Vein endothelial cell (primary cell): ENCODE data around the gene CCDC150. TPM values are rescaled to one million over a fixed set of nuclear protein-coding genes. Genes with fewer than 3 reads are reported as not detected.

Source experiments
- small RNA-seq: library from RNA; depleted of rRNA; stranded (forward); fragments of <200 nt; gene quantifications from one replicate; pipeline ENCODE3, GENCODE V24; 2012
- total RNA-seq: library from RNA; depleted of rRNA; stranded (reverse); fragments of >200 nt; gene quantifications from 2 replicates; pipeline ENCODE4 v1.2.3, GENCODE V29; 2012

CCDC150 gene
- 6.2 and 10.3 TPM in 2 replicates for total RNA-seq

GRCh38 chr2:196639180-196640030, at the start of gene CCDC150:
TSS of gene CCDC150 (plus strand) at chr2:196639715. CDS start at chr2:196639767, 52 bp downstream.

DNA sequence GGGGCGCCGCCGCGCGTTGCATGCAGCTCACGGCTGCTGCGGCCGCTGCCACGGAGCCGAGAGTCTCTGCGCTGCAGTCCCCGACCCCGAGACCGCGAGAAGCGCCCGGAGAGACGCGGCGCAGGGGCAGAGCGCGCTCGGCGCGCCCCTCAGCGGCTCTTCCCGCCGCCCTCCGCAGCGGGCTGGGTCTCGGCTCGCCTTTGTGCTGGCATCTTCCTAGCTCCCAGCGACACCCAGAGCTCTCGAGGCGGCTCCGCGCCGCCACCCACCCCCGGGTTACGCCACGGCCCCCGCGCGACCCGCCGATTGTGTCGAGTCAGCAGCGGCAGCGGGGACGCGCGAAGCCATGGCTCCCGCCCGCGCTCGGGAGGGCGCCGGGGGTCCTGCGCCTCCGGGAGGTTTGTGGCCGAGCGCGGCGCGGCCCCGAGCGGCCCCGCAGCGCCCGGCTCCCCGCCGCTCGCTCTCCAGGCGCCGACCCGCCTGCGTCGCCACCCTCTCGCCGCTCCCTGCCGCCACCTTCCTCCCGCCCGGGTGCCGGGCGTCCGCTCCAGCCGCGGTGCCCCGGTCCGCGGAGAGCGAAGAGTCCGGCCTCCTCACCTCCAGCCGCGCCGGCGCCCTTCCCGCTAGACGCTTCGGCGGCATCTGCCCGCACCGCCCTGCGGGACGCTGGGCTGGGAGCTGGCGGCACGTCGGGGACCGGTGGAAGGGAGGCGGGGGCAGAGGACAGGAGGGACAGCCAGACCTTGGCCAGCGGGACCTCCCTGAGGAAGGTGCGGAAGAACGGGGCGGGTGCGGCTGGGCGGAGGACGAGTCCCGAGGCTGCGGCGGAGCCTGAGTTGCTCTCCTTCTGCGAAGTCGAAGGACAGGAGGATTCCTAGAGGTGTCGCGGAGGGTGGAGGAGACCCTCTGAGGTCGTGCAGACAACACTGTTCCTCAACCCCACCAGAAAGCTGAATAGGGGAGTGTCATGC, 46.3 kb upstream of the CCDC150 start, which contains the start of gene HECW2:
HECW2 (minus strand) TSS at position 644 of the 971 bp plus-strand sequence.

Small RNAs within 50 kb of the gene (small RNA-seq; reads per million reads assigned to genes)
- gene RF00424, result 0.21 reads per million

Other genes starting within 250 kb of the CCDC150 start
- 88.2 and 133 TPM in 2 replicates for gene HECW2, start 46.2 kb upstream of the CCDC150 start, total RNA-seq
- gene GTF3C3, start 160.0 kb downstream of the CCDC150 start, total RNA-seq, result 46.1 and 52.0 TPM in 2 replicates
- gene C2orf66, start 169.6 kb downstream of the CCDC150 start, total RNA-seq, result under 0.01 and 0.38 TPM in 2 replicates